OCI-LY7 (cell line): ENCODE data around the gene PSAP. TPM values are rescaled to one million over a fixed set of nuclear protein-coding genes. Genes with fewer than 3 reads are reported as not detected.
"Not testable (repeated sequence)": the region's sequence is repeated elsewhere in the genome, so short reads cannot be mapped to it uniquely, and the experiment has no call there.

Experiments
- BruUV-seq: library from RNA; stranded (reverse); fragments of 400-500 nt; replicated peaks from 2 replicates; lab custom pipeline; 2021; lab: Mats Ljungman, UMichigan
- CTCF ChIA-PET: fragments of 300-600 bp; sonication (Branson Sonifier 250); formaldehyde crosslinking; loops from one replicate; lab custom pipeline; 2022; ENCODE audit warnings: antibody characterized with exemption; ENCODE audit not compliant: unreplicated experiment; lab: Charles Lee
- POLR2A ChIA-PET: fragments of 300-600 bp; sonication (Branson Sonifier 250); formaldehyde crosslinking; loops from one replicate; lab custom pipeline; 2022; ENCODE audit warnings: antibody characterized with exemption; lab: Charles Lee
- DNase-seq: peaks from one replicate; pipeline ENCODE4 v3.0.0-alpha.2; 2015; ENCODE audit warnings: low spot score
- H2AFZ ChIP-seq: fragments of 200-600 bp; sonication (generic), shearing (Covaris generic); 2 replicates; pipeline ENCODE4 v1.6.1; 2014; ENCODE audit warnings: mild to moderate bottlenecking, antibody characterized with exemption, low read length, moderate library complexity
- H3K27ac ChIP-seq: fragments of 200-600 bp; sonication (generic); 2 replicates; pipeline ENCODE4 v1.5.1; 2014; ENCODE audit warnings: mixed run types, low read depth, mild to moderate bottlenecking, moderate library complexity, low read length, inconsistent platforms; ENCODE audit not compliant: poor library complexity, severe bottlenecking
- H3K36me3 ChIP-seq: fragments of 200-600 bp; sonication (generic); 2 replicates; pipeline ENCODE4 v1.6.1; 2014; ENCODE audit warnings: mild to moderate bottlenecking, antibody characterized with exemption, low read length, moderate library complexity, mixed read lengths; ENCODE audit not compliant: insufficient read depth
- H3K4me1 ChIP-seq: fragments of 200-600 bp; sonication (generic); 2 replicates; pipeline ENCODE4 v1.5.1; 2014; ENCODE audit warnings: mild to moderate bottlenecking, low read length; ENCODE audit not compliant: insufficient read depth, poor library complexity, severe bottlenecking
- H3K4me2 ChIP-seq: fragments of 200-600 bp; sonication (generic); 2 replicates; pipeline ENCODE4 v1.6.1; 2014; ENCODE audit warnings: mild to moderate bottlenecking, low read length
- H3K4me3 ChIP-seq: fragments of 200-600 bp; sonication (generic); 2 replicates; pipeline ENCODE4 v1.5.1; 2014; ENCODE audit warnings: mild to moderate bottlenecking, low read depth, low read length; ENCODE audit not compliant: poor library complexity, severe bottlenecking
- H3K79me2 ChIP-seq: fragments of 200-600 bp; sonication (generic); 2 replicates; pipeline ENCODE4 v1.6.1; 2016; ENCODE audit warnings: low read depth, mild to moderate bottlenecking, low read length, moderate library complexity, mixed read lengths; ENCODE audit not compliant: insufficient read depth
- H3K9me2 ChIP-seq: fragments of 200-600 bp; sonication (generic); 2 replicates; pipeline ENCODE4 v1.6.1; 2016; ENCODE audit warnings: mild to moderate bottlenecking, low read length, mixed read lengths; ENCODE audit not compliant: insufficient read depth
- H3K9me3 ChIP-seq: fragments of 200-600 bp; sonication (generic); 2 replicates; pipeline ENCODE4 v1.6.1; 2014; ENCODE audit warnings: mild to moderate bottlenecking, mixed run types, low read length, mixed read lengths
- H4K20me1 ChIP-seq: fragments of 200-600 bp; sonication (generic); 2 replicates; pipeline ENCODE4 v1.6.1; 2014; ENCODE audit warnings: mild to moderate bottlenecking, antibody characterized with exemption, low read length, moderate library complexity, mixed read lengths; ENCODE audit not compliant: insufficient read depth
- CTCF ChIP-seq: fragments of 200-600 bp; sonication (generic); conservative IDR thresholded peaks from 2 replicates; pipeline ENCODE4 v1.5.1; 2014; ENCODE audit warnings: mild to moderate bottlenecking, antibody characterized with exemption, low read length, moderate library complexity, mixed read lengths
- EZH2phosphoT487 ChIP-seq: fragments of 200-600 bp; sonication (generic); IDR thresholded peaks from 2 replicates; pipeline ENCODE4 v1.6.1; 2018; ENCODE audit warnings: low read depth, borderline replicate concordance, mild to moderate bottlenecking, mixed run types, antibody characterized with exemption, low read length, moderate library complexity, mixed read lengths
- intact Hi-C: fragments of 100-400 bp; cut with micrococcal nuclease; formaldehyde crosslinking; loops from one replicate; pipeline ENCODE4 v1.10.0; 2022; ENCODE audit not compliant: unreplicated experiment
- total RNA-seq, 2 experiments: library from RNA; depleted of rRNA in 1 of 2; stranded (reverse); fragments of >200 nt in 1 of 2; shearing (Covaris generic) in 1 of 2; gene quantifications; 2 replicates each; pipeline ENCODE4 v1.2.3, GENCODE V29; 2014 to 2022

Gene PSAP
- total RNA-seq, 2 experiments from 2014 or later = 163 to 200 TPM

- peak overlapping the region; percentile 49 for H3K4me3 ChIP-seq
- no peaks in the 10 kb centered on the region for H3K9me2 ChIP-seq
- H3K4me1 ChIP-seq = peaks cover 66% of the 10 kb centered on the region
- peak; percentile 44 for DNase-seq
- H3K9me3 ChIP-seq = no peaks in the 10 kb centered on the region
- H3K36me3 ChIP-seq = no peaks in the 10 kb centered on the region
- BruUV-seq = no TSS peak
- H3K4me2 ChIP-seq = peak overlapping the region; percentile 61
- H3K79me2 ChIP-seq = no peaks in the 10 kb centered on the region
- peak overlapping the region; percentile 70 for H3K27ac ChIP-seq
- POLR2A ChIA-PET = interaction anchor here (0.9 to 2.0 kb wide), 5 partner anchors 26 to 64 kb away, joined by 3 to 6 read pairs (median 4); partner anchors contain the start of gene PSAP
- H2AFZ ChIP-seq = peak overlapping the region; percentile 71; the same call in 1 of the 2 replicates
- TF ChIP-seq CTCF (no peak), EZH2phosphoT487 (no peak)
- no peaks in the 10 kb centered on the region for H4K20me1 ChIP-seq
- intact Hi-C loops = loop anchor here (1.0 kb wide), 1 partner anchor 41 kb away; no protein-coding TSS in a partner anchor
- CTCF ChIA-PET = interaction anchor here (0.7 kb wide), 1 partner anchor 41 kb away, joined by 3 read pairs; no protein-coding TSS in a partner anchor
Observed at GRCh38 chr10:71877821-71878220, 26.8 kb upstream of the PSAP start.

GRCh38 chr10:71874680-71875354 is 23.8 kb upstream of the PSAP start:
- DNase-seq, H3K4me3 ChIP-seq, H3K79me2 ChIP-seq, H3K9me2 ChIP-seq, H3K4me2 ChIP-seq, H3K27ac ChIP-seq, H3K36me3 ChIP-seq, H3K9me3 ChIP-seq, H2AFZ ChIP-seq, BruUV-seq, H4K20me1 ChIP-seq, intact Hi-C loops: not testable (repeated sequence)
- H3K4me1 ChIP-seq = peaks cover 40% of the 10 kb centered on the region
- ChIA-PET CTCF (interaction anchor here (0.6 kb wide), 1 partner anchor 444 kb away, joined by 4 read pairs; no protein-coding TSS in a partner anchor), POLR2A (interaction anchor here (1.2 to 1.5 kb wide), 2 partner anchors 8 to 27 kb away, joined by 3 to 4 read pairs; no protein-coding TSS in a partner anchor)

- Histone ChIP-seq H3K9me2 (no peaks in the 10 kb centered on the region), H2AFZ (peak overlapping the region; percentile 30; the same call in 1 of the 2 replicates), H3K36me3 (no peaks in the 10 kb centered on the region), H3K4me2 (no peak overlapping the region), H3K4me1 (peaks cover 32% of the 10 kb centered on the region), H3K79me2 (no peaks in the 10 kb centered on the region), H3K9me3 (no peaks in the 10 kb centered on the region), H3K4me3 (no peak overlapping the region), H3K27ac (no peak overlapping the region), H4K20me1 (no peaks in the 10 kb centered on the region)
- ChIA-PET POLR2A (interaction anchor here (0.5 to 2.7 kb wide), 7 partner anchors 10 to 1553 kb away, joined by 3 to 21 read pairs (median 4); partner anchors contain the start of gene PSAP), CTCF (interaction anchor here (1.0 kb wide), 1 partner anchor 44 kb away, joined by 3 read pairs; no protein-coding TSS in a partner anchor)
- no peak for TF ChIP-seq EZH2phosphoT487
- no peak for TF ChIP-seq CTCF
- intact Hi-C loops = no loop called here
- no TSS peak for BruUV-seq
- peak; percentile 46 for DNase-seq
Observed at GRCh38 chr10:71873582-71874211, 22.6 kb upstream of the PSAP start.

- BruUV-seq, H3K36me3 ChIP-seq, H3K4me2 ChIP-seq, H2AFZ ChIP-seq, H3K27ac ChIP-seq, intact Hi-C loops, H3K4me3 ChIP-seq, H3K9me3 ChIP-seq, H4K20me1 ChIP-seq, POLR2A ChIA-PET, H3K9me2 ChIP-seq, DNase-seq, H3K79me2 ChIP-seq, CTCF ChIA-PET: not testable (repeated sequence)
- peaks cover 36% of the 10 kb centered on the region for H3K4me1 ChIP-seq
Observed at GRCh38 chr10:71869601-71870000, 18.6 kb upstream of the PSAP start.
